ENCODE measurements around the gene SYCE1L.

Gene SYCE1L

GRCh38 chr16:77227745-77228144, 28.5 kb downstream of the SYCE1L start:
- TF ChIP-seq, protein P1, sequence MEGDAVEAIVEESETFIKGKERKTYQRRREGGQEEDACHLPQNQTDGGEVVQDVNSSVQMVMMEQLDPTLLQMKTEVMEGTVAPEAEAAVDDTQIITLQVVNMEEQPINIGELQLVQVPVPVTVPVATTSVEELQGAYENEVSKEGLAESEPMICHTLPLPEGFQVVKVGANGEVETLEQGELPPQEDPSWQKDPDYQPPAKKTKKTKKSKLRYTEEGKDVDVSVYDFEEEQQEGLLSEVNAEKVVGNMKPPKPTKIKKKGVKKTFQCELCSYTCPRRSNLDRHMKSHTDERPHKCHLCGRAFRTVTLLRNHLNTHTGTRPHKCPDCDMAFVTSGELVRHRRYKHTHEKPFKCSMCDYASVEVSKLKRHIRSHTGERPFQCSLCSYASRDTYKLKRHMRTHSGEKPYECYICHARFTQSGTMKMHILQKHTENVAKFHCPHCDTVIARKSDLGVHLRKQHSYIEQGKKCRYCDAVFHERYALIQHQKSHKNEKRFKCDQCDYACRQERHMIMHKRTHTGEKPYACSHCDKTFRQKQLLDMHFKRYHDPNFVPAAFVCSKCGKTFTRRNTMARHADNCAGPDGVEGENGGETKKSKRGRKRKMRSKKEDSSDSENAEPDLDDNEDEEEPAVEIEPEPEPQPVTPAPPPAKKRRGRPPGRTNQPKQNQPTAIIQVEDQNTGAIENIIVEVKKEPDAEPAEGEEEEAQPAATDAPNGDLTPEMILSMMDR (IDR thresholded peaks at IDR 0.05; ENCODE audit: poor library complexity, severe bottlenecking) = no peak
- Histone ChIP-seq H3K4me3 (ENCODE audit: severe bottlenecking) (no peak overlapping the region), H3K27me3 (ENCODE audit: insufficient read depth, poor library complexity, severe bottlenecking) (no peaks in the 10 kb centered on the region), H3K36me3 (ENCODE audit: low read depth) (no peaks in the 10 kb centered on the region), H3K27ac (ENCODE audit: poor library complexity, severe bottlenecking) (no peak overlapping the region), H3K4me1 (ENCODE audit: insufficient read depth, poor library complexity, severe bottlenecking) (no peaks in the 10 kb centered on the region), H3K9me3 (ENCODE audit: severe bottlenecking) (no peaks in the 10 kb centered on the region)
- ATAC-seq (ENCODE audit: low read depth) (no peak), DNase-seq (ENCODE audit: low spot score) (no peak)

DNA sequence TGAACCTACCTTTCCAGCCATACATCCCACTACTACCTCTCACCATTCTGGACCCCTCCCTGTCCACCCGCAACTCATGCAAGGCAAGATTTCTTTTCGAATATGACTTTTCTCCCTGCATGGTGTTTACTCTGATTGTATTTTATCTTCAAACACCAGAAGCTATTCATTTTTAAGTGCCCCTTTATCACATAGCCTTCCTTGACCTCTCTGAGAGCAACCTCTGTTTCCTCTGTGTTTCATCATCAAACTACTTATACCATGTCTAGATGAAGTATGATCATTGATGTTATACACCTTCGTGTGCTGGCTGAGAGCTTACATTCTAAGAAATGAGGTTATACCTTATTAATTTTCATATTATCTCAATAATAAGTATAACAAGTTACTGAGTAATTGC, 31.8 kb downstream of the SYCE1L start:
- Histone ChIP-seq H3K27me3 (ENCODE audit: insufficient read depth, poor library complexity, severe bottlenecking) (no peaks in the 10 kb centered on the region), H3K4me3 (ENCODE audit: severe bottlenecking) (no peak overlapping the region), H3K4me1 (ENCODE audit: insufficient read depth, poor library complexity, severe bottlenecking) (no peaks in the 10 kb centered on the region), H3K27ac (ENCODE audit: poor library complexity, severe bottlenecking) (no peak overlapping the region), H3K36me3 (ENCODE audit: low read depth) (no peaks in the 10 kb centered on the region), H3K9me3 (ENCODE audit: severe bottlenecking) (no peaks in the 10 kb centered on the region)
- ATAC-seq (ENCODE audit: low read depth) = no peak
- no peak for DNase-seq (ENCODE audit: low spot score)
- TF ChIP-seq, protein P1 (IDR thresholded peaks at IDR 0.05; ENCODE audit: poor library complexity, severe bottlenecking) = no peak

DNA sequence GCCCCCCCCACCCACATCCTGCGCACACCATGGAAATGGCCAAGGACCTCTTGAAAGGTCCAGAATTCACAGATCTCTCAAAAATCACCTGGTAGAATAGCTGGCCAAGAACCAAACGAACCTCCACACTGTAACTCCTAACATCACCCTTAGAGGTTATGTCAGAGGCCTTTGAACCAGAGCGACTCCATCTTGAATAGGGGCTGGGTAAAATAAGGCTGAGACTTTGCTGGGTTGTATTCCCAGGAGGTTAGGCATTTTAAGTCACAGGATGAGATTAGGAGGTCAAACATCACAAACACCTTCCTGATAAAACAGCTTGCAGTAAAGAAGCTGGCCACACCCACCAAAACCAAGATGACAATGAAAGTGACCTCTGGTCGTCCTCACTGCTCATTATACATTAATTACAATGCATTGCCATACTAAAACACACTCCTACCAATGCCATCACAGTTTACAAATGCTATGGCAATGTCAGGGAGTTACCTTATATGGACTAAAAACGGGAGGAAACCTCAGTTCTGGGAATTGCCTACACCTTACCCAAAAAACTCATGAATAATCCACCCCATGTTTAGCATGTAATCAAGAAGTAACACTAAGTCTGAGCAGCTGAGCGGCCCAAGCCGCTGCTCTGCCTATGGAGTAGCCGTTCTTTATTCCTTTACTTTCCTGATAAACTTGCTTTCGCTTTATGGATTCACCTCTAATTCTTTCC, 34.8 kb downstream of the SYCE1L start:
- TF ChIP-seq, protein P1 (IDR thresholded peaks at IDR 0.05; ENCODE audit: poor library complexity, severe bottlenecking) = no peak
- Histone ChIP-seq H3K36me3 (ENCODE audit: low read depth) (no peaks in the 10 kb centered on the region), H3K4me3 (ENCODE audit: severe bottlenecking) (no peak overlapping the region), H3K27me3 (ENCODE audit: insufficient read depth, poor library complexity, severe bottlenecking) (no peaks in the 10 kb centered on the region), H3K4me1 (ENCODE audit: insufficient read depth, poor library complexity, severe bottlenecking) (no peaks in the 10 kb centered on the region), H3K9me3 (ENCODE audit: severe bottlenecking) (no peaks in the 10 kb centered on the region), H3K27ac (ENCODE audit: poor library complexity, severe bottlenecking) (no peak overlapping the region)
- ATAC-seq (ENCODE audit: low read depth) = no peak
- DNase-seq (ENCODE audit: low spot score) = no peak

DNA sequence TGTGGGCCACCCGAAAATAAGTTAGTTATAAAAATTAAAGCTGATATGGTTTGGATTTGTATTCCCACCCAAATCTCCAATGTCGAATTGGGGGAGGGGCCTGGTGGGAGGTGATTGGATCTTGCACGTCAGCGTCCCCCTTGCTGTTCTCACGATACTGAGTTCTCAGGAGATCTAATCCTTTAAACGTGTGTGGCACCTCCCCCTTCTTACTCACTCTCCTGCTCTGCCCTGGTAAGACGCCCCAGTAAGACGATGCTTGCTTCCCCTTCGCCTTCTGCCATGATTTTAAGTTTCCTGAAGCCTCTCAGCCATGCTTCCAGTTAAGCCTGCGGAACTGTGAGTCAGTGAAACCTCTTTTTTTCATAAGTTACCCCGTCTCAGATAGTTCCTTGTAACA, 35.4 kb downstream of the SYCE1L start:
- TF ChIP-seq, protein P1 (IDR thresholded peaks at IDR 0.05; ENCODE audit: poor library complexity, severe bottlenecking) = no peak
- no peaks in the 10 kb centered on the region for H3K36me3 ChIP-seq (ENCODE audit: low read depth)

GRCh38 chr16:77236063-77236511, 36.9 kb downstream of the SYCE1L start:
- ATAC-seq (ENCODE audit: low read depth) (peak; percentile 83), DNase-seq (ENCODE audit: low spot score) (peak; percentile 78)
- no peaks in the 10 kb centered on the region for H3K36me3 ChIP-seq (ENCODE audit: low read depth)
- no peak overlapping the region for H3K27ac ChIP-seq (ENCODE audit: poor library complexity, severe bottlenecking)
- no peaks in the 10 kb centered on the region for H3K4me1 ChIP-seq (ENCODE audit: insufficient read depth, poor library complexity, severe bottlenecking)
- TF ChIP-seq, protein P1 (IDR thresholded peaks at IDR 0.05; ENCODE audit: poor library complexity, severe bottlenecking) = peak; percentile 99
- no peak overlapping the region for H3K4me3 ChIP-seq (ENCODE audit: severe bottlenecking)
- H3K9me3 ChIP-seq (ENCODE audit: severe bottlenecking) = no peaks in the 10 kb centered on the region
- H3K27me3 ChIP-seq (ENCODE audit: insufficient read depth, poor library complexity, severe bottlenecking) = no peaks in the 10 kb centered on the region

More for the DNA sequence above, 35.4 kb downstream of the SYCE1L start:
- Histone ChIP-seq H3K27me3 (ENCODE audit: insufficient read depth, poor library complexity, severe bottlenecking) (no peaks in the 10 kb centered on the region), H3K4me1 (ENCODE audit: insufficient read depth, poor library complexity, severe bottlenecking) (no peaks in the 10 kb centered on the region), H3K9me3 (ENCODE audit: severe bottlenecking) (no peaks in the 10 kb centered on the region), H3K4me3 (ENCODE audit: severe bottlenecking) (no peak overlapping the region), H3K27ac (ENCODE audit: poor library complexity, severe bottlenecking) (no peak overlapping the region)
- ATAC-seq (ENCODE audit: low read depth) = peak; percentile 43; the same call in 1 of the 3 replicates
- DNase-seq (ENCODE audit: low spot score) = no peak
